ENCODE data around the gene HOOK1. TPM values are rescaled to one million over a fixed set of nuclear protein-coding genes. Genes with fewer than 3 reads are reported as not detected.

The HOOK1 gene
- total RNA-seq, 1 donor from 2014 or later, result 2.1 TPM

DNA sequence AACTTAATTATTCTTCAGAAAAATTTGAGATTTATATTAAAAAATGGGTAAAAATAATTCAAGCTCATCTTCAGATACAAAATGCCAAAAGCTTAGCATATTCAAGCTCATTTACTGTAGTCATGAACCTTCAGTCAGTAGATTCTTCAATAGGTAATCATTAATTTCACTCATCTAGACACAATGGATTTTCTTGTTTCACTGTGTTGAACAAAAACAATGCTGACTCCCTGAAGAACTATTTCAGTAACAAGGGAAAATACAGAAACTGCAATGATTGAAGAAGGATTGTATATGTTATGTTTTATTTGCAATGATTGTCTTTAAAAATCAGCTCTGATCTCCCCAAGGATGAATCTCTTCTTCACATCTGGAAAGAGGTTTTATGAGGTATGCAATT is 9.2 kb upstream of the HOOK1 start:
- Mint-ChIP-seq H3K9me3 (peaks cover 2% of the 10 kb centered on the region), H3K4me3 (no peak overlapping the region), H3K27ac (ENCODE audit: unreplicated experiment) (no peak overlapping the region), H3K36me3 (ENCODE audit: low read depth) (no peaks in the 10 kb centered on the region), H3K4me1 (no peaks in the 10 kb centered on the region), H3K27me3 (ENCODE audit: low read depth) (peaks cover 16% of the 10 kb centered on the region)
- no peak for DNase-seq (ENCODE audit: low read depth, low spot score)
- TF ChIP-seq CTCF (conservative IDR thresholded peaks at IDR 0.05), result no peak

DNA sequence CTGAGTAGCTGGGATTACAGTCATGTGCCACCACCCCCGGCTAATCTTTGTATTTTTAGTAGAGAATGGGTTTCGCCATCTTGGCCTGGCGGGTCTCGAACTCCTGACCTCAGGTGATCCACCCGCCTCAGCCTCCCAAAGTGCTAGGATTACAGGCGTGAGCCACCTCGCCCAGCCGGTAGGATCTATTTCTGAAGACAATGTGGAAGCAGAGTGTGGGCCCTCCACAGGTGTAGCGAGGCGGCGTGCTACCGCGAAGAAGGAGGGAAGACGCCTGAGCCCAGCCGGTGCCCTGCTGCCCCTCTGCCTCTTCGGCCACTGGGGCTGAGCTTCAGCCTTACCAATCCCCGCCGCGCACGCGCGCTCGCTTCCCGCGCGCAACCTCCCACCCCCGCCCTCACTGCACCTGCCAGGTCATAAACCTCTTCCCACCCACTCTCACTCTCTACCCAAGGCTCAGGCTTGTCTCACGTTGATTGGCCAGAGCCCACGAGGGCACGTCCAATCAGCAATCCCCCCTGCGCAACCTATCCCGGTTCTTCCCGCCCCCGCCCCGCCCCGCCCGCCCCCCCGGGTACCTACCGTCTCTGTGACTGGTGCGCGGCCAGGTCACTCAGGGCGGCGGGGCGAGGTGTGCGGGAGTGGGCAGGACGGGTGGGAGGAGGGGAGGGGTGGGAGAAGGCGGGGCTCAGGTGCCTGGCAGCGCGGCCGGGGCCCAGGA is 409 bp upstream of the HOOK1 start:
- no peak for TF ChIP-seq CTCF (conservative IDR thresholded peaks at IDR 0.05)
- DNase-seq (ENCODE audit: low read depth, low spot score), result peak; percentile 14
- Mint-ChIP-seq H3K27me3 (ENCODE audit: low read depth) (peaks cover 34% of the 10 kb centered on the region), H3K4me3 (peak overlapping the region; percentile 76), H3K9me3 (no peaks in the 10 kb centered on the region), H3K27ac (ENCODE audit: unreplicated experiment) (no peak overlapping the region), H3K4me1 (no peaks in the 10 kb centered on the region), H3K36me3 (ENCODE audit: low read depth) (no peaks in the 10 kb centered on the region)

GRCh38 chr1:59815892-59816291 is 1.1 kb downstream of the HOOK1 start:
- Mint-ChIP-seq H3K4me1 (no peaks in the 10 kb centered on the region), H3K27me3 (ENCODE audit: low read depth) (peaks cover 33% of the 10 kb centered on the region), H3K27ac (ENCODE audit: unreplicated experiment) (no peak overlapping the region), H3K4me3 (no peak overlapping the region), H3K9me3 (no peaks in the 10 kb centered on the region), H3K36me3 (ENCODE audit: low read depth) (no peaks in the 10 kb centered on the region)
- no peak for DNase-seq (ENCODE audit: low read depth, low spot score)
- no peak for TF ChIP-seq CTCF (conservative IDR thresholded peaks at IDR 0.05)

- H3K4me1 Mint-ChIP-seq, result no peaks in the 10 kb centered on the region
- no peak overlapping the region for H3K4me3 Mint-ChIP-seq
- H3K27me3 Mint-ChIP-seq (ENCODE audit: low read depth), result peaks cover 30% of the 10 kb centered on the region
- DNase-seq (ENCODE audit: low read depth, low spot score), result no peak
- no peaks in the 10 kb centered on the region for H3K36me3 Mint-ChIP-seq (ENCODE audit: low read depth)
- no peak for TF ChIP-seq CTCF (conservative IDR thresholded peaks at IDR 0.05)
- H3K9me3 Mint-ChIP-seq, result no peaks in the 10 kb centered on the region
- H3K27ac Mint-ChIP-seq (ENCODE audit: unreplicated experiment), result no peak overlapping the region
These were observed 1.6 kb downstream of the HOOK1 start for GRCh38 chr1:59816318-59816878.

DNA sequence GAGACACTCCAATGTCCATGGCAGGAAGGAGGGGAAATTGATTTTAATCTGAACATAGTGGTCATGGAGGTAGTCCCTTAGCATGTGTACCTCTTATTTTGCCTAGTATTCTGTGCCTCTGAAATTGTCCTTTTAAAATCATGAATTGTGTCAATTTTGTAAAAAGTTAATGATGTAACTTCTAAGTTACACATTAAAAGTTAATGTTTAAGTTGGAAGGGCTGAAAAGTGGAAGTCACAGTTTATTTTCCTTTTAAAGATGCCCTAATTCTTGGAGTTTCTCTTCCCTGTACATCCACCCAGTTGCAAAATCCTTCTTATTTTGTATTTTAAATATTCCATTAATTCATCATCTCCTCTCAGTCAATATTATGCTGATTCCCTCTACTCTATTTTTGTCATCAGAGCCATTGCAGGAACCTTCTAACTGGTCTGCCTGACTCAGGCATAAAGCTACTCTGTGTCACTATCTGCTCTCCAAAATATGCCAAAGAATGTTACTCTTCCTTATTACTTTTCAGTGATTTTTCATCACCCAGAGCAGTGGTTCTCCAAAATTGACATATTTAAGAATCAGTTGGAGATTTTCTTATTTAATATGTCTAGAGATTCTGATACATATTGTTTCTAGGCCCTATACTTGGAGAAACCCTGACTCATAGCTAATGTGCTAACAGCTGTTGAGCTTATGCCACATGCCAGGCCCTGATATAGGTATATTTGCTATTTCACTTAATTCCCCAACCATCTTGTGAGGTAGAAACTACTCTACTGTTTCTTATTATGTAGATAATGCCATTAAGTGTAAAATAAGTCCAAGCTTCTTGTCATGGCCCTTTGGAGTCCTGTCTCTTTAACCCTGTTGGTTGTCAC is 5.1 kb downstream of the HOOK1 start:
- DNase-seq (ENCODE audit: low read depth, low spot score), result no peak
- TF ChIP-seq CTCF (conservative IDR thresholded peaks at IDR 0.05), result no peak
- H3K4me3 Mint-ChIP-seq, result no peak overlapping the region
- no peak overlapping the region for H3K27ac Mint-ChIP-seq (ENCODE audit: unreplicated experiment)
- peaks cover 5% of the 10 kb centered on the region for H3K27me3 Mint-ChIP-seq (ENCODE audit: low read depth)
- H3K4me1 Mint-ChIP-seq, result no peaks in the 10 kb centered on the region
- no peaks in the 10 kb centered on the region for H3K36me3 Mint-ChIP-seq (ENCODE audit: low read depth)
- no peaks in the 10 kb centered on the region for H3K9me3 Mint-ChIP-seq
